Adrenal gland (tissue), 12 donors: ENCODE data around the gene MS4A5. TPM values are rescaled to one million over a fixed set of nuclear protein-coding genes. Genes with fewer than 3 reads are reported as not detected.

Source experiments
- DNase-seq, 7 donors: peaks; one replicate each; pipeline ENCODE4 v3.0.0-alpha.2; 2019 to 2020
- H3K27ac ChIP-seq, 5 donors: fragments of 200-600 bp; sonication (generic) in 4 of 5; 1 replicate in 3 of 5; 2 replicates in 2 of 5; pipeline versions ENCODE4 v1.5.1 to v1.8.0; 2016 to 2020; ENCODE audit warnings: mild to moderate bottlenecking in 1 of 5
- H3K27me3 ChIP-seq: fragments of 200-600 bp; 2 replicates; pipeline ENCODE4 v1.8.0; 2021
- H3K36me3 ChIP-seq, 2 donors: fragments of 200-600 bp; replicated peaks in 1 of 2; 1 replicate in 1 of 2; 2 replicates in 1 of 2; pipeline versions ENCODE4 v1.5.1 to v1.8.0; 2018 to 2022
- H3K4me1 ChIP-seq, 2 donors: fragments of 200-600 bp; replicated peaks in 1 of 2; 1 replicate in 1 of 2; 2 replicates in 1 of 2; pipeline versions ENCODE4 v1.5.1 to v1.8.0; 2018 to 2021
- H3K4me3 ChIP-seq, 4 donors: fragments of 200-600 bp; sonication (generic) in 3 of 4; one replicate each; pipeline ENCODE4 v1.5.1; 2016 to 2018
- H3K9me3 ChIP-seq, 3 donors: fragments of 200-600 bp; sonication (generic) in 1 of 3; replicated peaks in 1 of 3; 1 replicate in 2 of 3; 2 replicates in 1 of 3; pipeline versions ENCODE4 v1.5.1 to v1.8.0; 2016 to 2021
- CTCF ChIP-seq, 6 experiments: fragments of 450-650 bp in 4 of 6; fragments of 200-600 bp in 2 of 6; sonication (generic) in 1 of 6; IDR thresholded peaks; 1 replicate in 5 of 6; 2 replicates in 1 of 6; pipeline versions ENCODE4 v1.5.1 to v1.8.0; 2016 to 2021; ENCODE audit warnings: antibody characterized with exemption in 6 of 6, mild to moderate bottlenecking in 2 of 6, moderate library complexity in 1 of 6
- POLR2A ChIP-seq, 2 donors: fragments of 450-650 bp; IDR thresholded peaks; one replicate each; pipeline ENCODE4 v1.6.1; 2017; ENCODE audit warnings: antibody characterized with exemption in 2 of 2, mild to moderate bottlenecking in 2 of 2, moderate library complexity in 1 of 2
- WGBS, 4 donors: extraction: QIAGEN DNeasy Blood & Tissue Kit in 2 of 4; methylation state at CpG; one replicate each; pipeline versions ENCODE4 v1.1.5 to v1.1.7; 2013 to 2017; 5-methylcytosine and 5-hydroxymethylcytosine counted together
- intact Hi-C, 2 donors: fragments of 100-400 bp; cut with DNase I; formaldehyde crosslinking; loops; one replicate each; pipeline versions ENCODE4 v1.14.1 to v1.15.0; 2022 to 2023
- polyA plus RNA-seq, 3 donors: library from polyadenylated mRNA; stranded (reverse); fragments of 200-250 nt in 2 of 3; fragments of 350-450 nt in 1 of 3; fragmentation: Illumina TruSeq in 1 of 3; extraction: RNeasy Lipid Tissue Mini Kit (QIAGEN cat#74804) in 1 of 3; gene quantifications; one replicate each; pipeline ENCODE4 v1.2.3, GENCODE V29; 2013 to 2014
- total RNA-seq, 9 donors: library from RNA; depleted of rRNA in 4 of 9; stranded (reverse); fragments of >200 nt in 4 of 9; fragments of 120-200 nt in 1 of 9; fragmentation: NEBNext Ultra II Directional in 1 of 9; extraction: Animal tissue kit (Norgen Biotek cat#: 25700) in 1 of 9; gene quantifications; one replicate each; pipeline versions ENCODE4 v1.1.0 to v1.2.4, GENCODE V29; 2013 to 2023
- donor health status: healthy with polysubstance abuse.
- donor health status: Bipolar disorder and iron deficiency.
- donor health status: DM: yes; HTN: yes; CAD: no.
- donor health status: DM: no; HTN: no; CAD: no.
- donor health status: DM: no; HTN: no; CAD: no.
- donor health status: DM: yes; HTN: yes; CAD: no.

The MS4A5 gene
- total and polyA plus RNA-seq, 12 donors = not detected

GRCh38 chr11:60420015-60420414, 9.4 kb upstream of the MS4A5 start:
- intact Hi-C loops = no loop called here
- Histone ChIP-seq H3K4me1 (no peaks in the 10 kb centered on the region), H3K4me3 (no peak overlapping the region), H3K27ac (no peak overlapping the region), H3K36me3 (no peaks in the 10 kb centered on the region), H3K27me3 (no peaks in the 10 kb centered on the region), H3K9me3 (peaks cover 0 to 4% (median 0%) of the 10 kb centered on the region in 3 donors)
- no peak for DNase-seq
- 13 to 38% (median 27%) methylated on average over 2 of the region's 2 CpGs for WGBS, 4 donors
- TF ChIP-seq POLR2A (IDR thresholded peaks at IDR 0.05) (no peak), CTCF (IDR thresholded peaks at IDR 0.05) (no peak)

GRCh38 chr11:60422609-60423008, 6.8 kb upstream of the MS4A5 start:
- Histone ChIP-seq H3K36me3 (no peaks in the 10 kb centered on the region), H3K4me1 (no peaks in the 10 kb centered on the region), H3K27me3 (no peaks in the 10 kb centered on the region), H3K27ac (no peak overlapping the region), H3K4me3 (no peak overlapping the region), H3K9me3 (peaks cover 0 to 4% (median 0%) of the 10 kb centered on the region in 3 donors)
- intact Hi-C loops = no loop called here
- TF ChIP-seq POLR2A (IDR thresholded peaks at IDR 0.05) = no peak
- WGBS, 4 donors = 67 to 78% (median 72%) methylated on average over 1 of the region's 1 CpG
- no peak for DNase-seq

- Histone ChIP-seq H3K27me3 (no peaks in the 10 kb centered on the region), H3K27ac (no peak overlapping the region), H3K9me3 (no peaks in the 10 kb centered on the region), H3K4me3 (no peak overlapping the region), H3K4me1 (no peaks in the 10 kb centered on the region), H3K36me3 (no peaks in the 10 kb centered on the region)
- no peak for DNase-seq
- intact Hi-C loops = no loop called here
- WGBS, 4 donors = 49 to 67% (median 60%) methylated on average over 2 of the region's 2 CpGs
- TF ChIP-seq POLR2A (IDR thresholded peaks at IDR 0.05) (no peak), CTCF (IDR thresholded peaks at IDR 0.05) (no peak)
These were observed 855 bp upstream of the MS4A5 start for GRCh38 chr11:60428517-60428916.

GRCh38 chr11:60431251-60431650, 1.9 kb downstream of the MS4A5 start:
- no peak for DNase-seq
- no peaks in the 10 kb centered on the region for H3K36me3 ChIP-seq
- H3K4me1 ChIP-seq = no peaks in the 10 kb centered on the region
- TF ChIP-seq POLR2A (IDR thresholded peaks at IDR 0.05) (no peak), CTCF (IDR thresholded peaks at IDR 0.05) (no peak)
- no peaks in the 10 kb centered on the region for H3K27me3 ChIP-seq
- no peak overlapping the region for H3K4me3 ChIP-seq
- no peaks in the 10 kb centered on the region for H3K9me3 ChIP-seq
- no peak overlapping the region for H3K27ac ChIP-seq
- intact Hi-C loops = no loop called here
- WGBS, 4 donors = 64 to 84% (median 74%) methylated on average over 2 of the region's 2 CpGs

- Histone ChIP-seq H3K27ac (no peak overlapping the region), H3K27me3 (no peaks in the 10 kb centered on the region), H3K4me1 (no peaks in the 10 kb centered on the region), H3K9me3 (no peaks in the 10 kb centered on the region), H3K4me3 (no peak overlapping the region), H3K36me3 (no peaks in the 10 kb centered on the region)
- TF ChIP-seq POLR2A (IDR thresholded peaks at IDR 0.05) (no peak), CTCF (IDR thresholded peaks at IDR 0.05) (no peak)
- 60 to 78% (median 67%) methylated on average over 4 of the region's 4 CpGs for WGBS, 4 donors
- intact Hi-C loops = no loop called here
- DNase-seq = no peak
These were observed 4.0 kb downstream of the MS4A5 start for GRCh38 chr11:60433401-60433800.
